WTC11 (cell line): ENCODE measurements around the gene C4BPB.

Source experiments
- CTCF ChIP-seq: fragments of 200-600 bp; IDR thresholded peaks from 2 replicates; pipeline ENCODE4 v1.8.0; 2022; ENCODE audit warnings: antibody characterized with exemption
- ZNF317 ChIP-seq: sonication (generic); formaldehyde crosslinking; IDR thresholded peaks from 2 replicates; pipeline ENCODE4 v1.8.1; 2023; ENCODE audit warnings: low read depth, mild to moderate bottlenecking, moderate library complexity, missing genetic modification reagents, borderline replicate concordance

- TF ChIP-seq CTCF (peak; percentile 53; the same call in 1 of the 2 replicates), ZNF317 (CRISPR knock-in tag) (no peak)
Measured at GRCh38 chr1:207084701-207085180, 3.9 kb upstream of the C4BPB start.
